Trophoblast cell (in vitro differentiated cells and primary cell): ENCODE results near the gene PTPRN2.
"Not testable (repeated sequence)": the region's sequence is repeated elsewhere in the genome, so short reads cannot be mapped to it uniquely, and the experiment has no call there.

Experiments used
- DNase-seq, 2 donors: peaks; one replicate each; pipeline ENCODE4 v3.0.0-alpha.2; 2016
- H2AFZ ChIP-seq: 2 replicates; pipeline ENCODE4 v1.6.1; 2013; ENCODE audit warnings: low read length, moderate library complexity, mild to moderate bottlenecking; ENCODE audit not compliant: insufficient read depth, poor library complexity
- H2AK5ac ChIP-seq: 2 replicates; pipeline ENCODE4 v1.6.1; 2013; ENCODE audit warnings: mild to moderate bottlenecking, low read length
- H2BK120ac ChIP-seq: 2 replicates; pipeline ENCODE4 v1.6.1; 2013; ENCODE audit warnings: low read length, mild to moderate bottlenecking, moderate library complexity; ENCODE audit not compliant: insufficient read depth, poor library complexity
- H2BK12ac ChIP-seq: 2 replicates; pipeline ENCODE4 v1.6.1; 2013; ENCODE audit warnings: mild to moderate bottlenecking, low read length, moderate library complexity
- H2BK5ac ChIP-seq: 2 replicates; pipeline ENCODE4 v1.6.1; 2013; ENCODE audit warnings: low read length, low read depth, moderate library complexity, mild to moderate bottlenecking; ENCODE audit not compliant: poor library complexity
- H3K14ac ChIP-seq: 2 replicates; pipeline ENCODE4 v1.6.1; 2013; ENCODE audit warnings: mild to moderate bottlenecking, low read length
- H3K18ac ChIP-seq: 2 replicates; pipeline ENCODE4 v1.6.1; 2013; ENCODE audit warnings: mild to moderate bottlenecking, low read length
- H3K23ac ChIP-seq: 2 replicates; pipeline ENCODE4 v1.6.1; 2013; ENCODE audit warnings: low read length
- H3K27ac ChIP-seq: 2 replicates; pipeline ENCODE4 v1.5.1; 2013; ENCODE audit warnings: low read depth, mild to moderate bottlenecking, inconsistent platforms, low read length, moderate library complexity
- H3K27me3 ChIP-seq: 2 replicates; pipeline ENCODE4 v1.6.1; 2013; ENCODE audit warnings: inconsistent platforms, mild to moderate bottlenecking, low read length, moderate library complexity; ENCODE audit not compliant: insufficient read depth
- H3K36me3 ChIP-seq, 2 experiments: 1 replicate in 1 of 2; 2 replicates in 1 of 2; pipeline ENCODE4 v1.6.1; 2013; ENCODE audit warnings: low read length in 2 of 2, mild to moderate bottlenecking in 2 of 2, moderate library complexity in 1 of 2; ENCODE audit not compliant: insufficient read depth in 2 of 2, control insufficient read depth in 1 of 2
- H3K4ac ChIP-seq: 2 replicates; pipeline ENCODE4 v1.6.1; 2013; ENCODE audit warnings: low read depth, mild to moderate bottlenecking, low read length, moderate library complexity
- H3K4me1 ChIP-seq, 2 experiments: 1 replicate in 1 of 2; 2 replicates in 1 of 2; pipeline ENCODE4 v1.6.1; 2013; ENCODE audit warnings: low read length in 2 of 2, mild to moderate bottlenecking in 2 of 2, moderate library complexity in 1 of 2; ENCODE audit not compliant: insufficient read depth in 2 of 2, control insufficient read depth in 1 of 2
- H3K4me2 ChIP-seq: 2 replicates; pipeline ENCODE4 v1.6.1; 2013; ENCODE audit warnings: inconsistent platforms, mild to moderate bottlenecking, low read length, moderate library complexity
- H3K4me3 ChIP-seq: 2 replicates; pipeline ENCODE4 v1.5.1; 2013; ENCODE audit warnings: mild to moderate bottlenecking, low read depth, low read length, inconsistent platforms
- H3K79me1 ChIP-seq: one replicate; pipeline ENCODE4 v1.6.1; 2013; ENCODE audit warnings: low read length
- H3K79me2 ChIP-seq: 2 replicates; pipeline ENCODE4 v1.6.1; 2013; ENCODE audit warnings: low read length, mild to moderate bottlenecking; ENCODE audit not compliant: control insufficient read depth, insufficient read depth, poor library complexity
- H3K9ac ChIP-seq: 2 replicates; pipeline ENCODE4 v1.6.1; 2013; ENCODE audit warnings: mild to moderate bottlenecking, low read length
- H3K9me3 ChIP-seq: 2 replicates; pipeline ENCODE4 v1.6.1; 2013; ENCODE audit warnings: low read depth, mild to moderate bottlenecking, control low read depth, inconsistent platforms, low read length; ENCODE audit not compliant: insufficient read depth
- H4K12ac ChIP-seq: 2 replicates; pipeline ENCODE4 v1.6.1; 2013; ENCODE audit warnings: low read depth, mild to moderate bottlenecking, low read length, moderate library complexity
- H4K8ac ChIP-seq: 2 replicates; pipeline ENCODE4 v1.6.1; 2013; ENCODE audit warnings: low read depth, mild to moderate bottlenecking, low read length, moderate library complexity
- H4K91ac ChIP-seq: one replicate; pipeline ENCODE4 v1.6.1; 2013; ENCODE audit warnings: low read depth, mild to moderate bottlenecking, low read length, moderate library complexity
- WGBS: extraction: QIAGEN DNeasy Blood & Tissue Kit; methylation state at CpG from one replicate; pipeline ENCODE4 v1.1.7; 2013; ENCODE audit warnings: missing lambda C conversion rate; ENCODE audit not compliant: insufficient read length, insufficient coverage; ENCODE audit errors: extremely low coverage; 5-methylcytosine and 5-hydroxymethylcytosine counted together

The PTPRN2 gene

GRCh38 chr7:158386866-158387545 lies 200.6 kb downstream of the PTPRN2 start:
- no peak overlapping the region for H3K18ac ChIP-seq
- H3K79me1 ChIP-seq, result no peaks in the 10 kb centered on the region
- no peaks in the 10 kb centered on the region for H3K36me3 ChIP-seq
- no peaks in the 10 kb centered on the region for H3K27me3 ChIP-seq
- no peak overlapping the region for H3K14ac ChIP-seq
- H3K4ac ChIP-seq, result no peak overlapping the region
- H2AK5ac ChIP-seq, result no peak overlapping the region
- no peak overlapping the region for H4K91ac ChIP-seq
- no peak overlapping the region for H2BK12ac ChIP-seq
- no peak overlapping the region for H3K27ac ChIP-seq
- peaks cover 12% of the 10 kb centered on the region for H3K9me3 ChIP-seq
- no peak for DNase-seq
- no peak overlapping the region for H3K4me2 ChIP-seq
- no peak overlapping the region for H3K4me3 ChIP-seq
- no peak overlapping the region for H4K12ac ChIP-seq
- H2AFZ ChIP-seq, result no peak overlapping the region
- H3K23ac ChIP-seq, result no peak overlapping the region
- no peak overlapping the region for H3K9ac ChIP-seq
- no CpG with 5 or more reads among the region's 20 CpGs for WGBS
- H4K8ac ChIP-seq, result no peak overlapping the region
- no peaks in the 10 kb centered on the region for H3K79me2 ChIP-seq
- no peak overlapping the region for H2BK120ac ChIP-seq
- no peak overlapping the region for H2BK5ac ChIP-seq
- H3K4me1 ChIP-seq, result no peaks in the 10 kb centered on the region

- H3K4me1 ChIP-seq, result no peaks in the 10 kb centered on the region
- no peaks in the 10 kb centered on the region for H3K79me2 ChIP-seq
- no peak overlapping the region for H3K4me3 ChIP-seq
- H3K79me1 ChIP-seq, result no peaks in the 10 kb centered on the region
- H3K27me3 ChIP-seq, result no peaks in the 10 kb centered on the region
- no peak overlapping the region for H3K9ac ChIP-seq
- H2AFZ ChIP-seq, result no peak overlapping the region
- no peak overlapping the region for H2BK120ac ChIP-seq
- H4K12ac ChIP-seq, result no peak overlapping the region
- H4K8ac ChIP-seq, result no peak overlapping the region
- no peak for DNase-seq
- no peak overlapping the region for H4K91ac ChIP-seq
- no peak overlapping the region for H3K14ac ChIP-seq
- no peak overlapping the region for H2BK12ac ChIP-seq
- H3K4ac ChIP-seq, result no peak overlapping the region
- no peak overlapping the region for H2BK5ac ChIP-seq
- H2AK5ac ChIP-seq, result no peak overlapping the region
- WGBS, result no CpG with 5 or more reads among the region's 5 CpGs
- peaks cover 13% of the 10 kb centered on the region for H3K9me3 ChIP-seq
- H3K23ac ChIP-seq, result no peak overlapping the region
- H3K4me2 ChIP-seq, result no peak overlapping the region
- H3K36me3 ChIP-seq, result no peaks in the 10 kb centered on the region
- no peak overlapping the region for H3K18ac ChIP-seq
- no peak overlapping the region for H3K27ac ChIP-seq
Observed at GRCh38 chr7:158386355-158386618, 201.3 kb downstream of the PTPRN2 start.

DNA sequence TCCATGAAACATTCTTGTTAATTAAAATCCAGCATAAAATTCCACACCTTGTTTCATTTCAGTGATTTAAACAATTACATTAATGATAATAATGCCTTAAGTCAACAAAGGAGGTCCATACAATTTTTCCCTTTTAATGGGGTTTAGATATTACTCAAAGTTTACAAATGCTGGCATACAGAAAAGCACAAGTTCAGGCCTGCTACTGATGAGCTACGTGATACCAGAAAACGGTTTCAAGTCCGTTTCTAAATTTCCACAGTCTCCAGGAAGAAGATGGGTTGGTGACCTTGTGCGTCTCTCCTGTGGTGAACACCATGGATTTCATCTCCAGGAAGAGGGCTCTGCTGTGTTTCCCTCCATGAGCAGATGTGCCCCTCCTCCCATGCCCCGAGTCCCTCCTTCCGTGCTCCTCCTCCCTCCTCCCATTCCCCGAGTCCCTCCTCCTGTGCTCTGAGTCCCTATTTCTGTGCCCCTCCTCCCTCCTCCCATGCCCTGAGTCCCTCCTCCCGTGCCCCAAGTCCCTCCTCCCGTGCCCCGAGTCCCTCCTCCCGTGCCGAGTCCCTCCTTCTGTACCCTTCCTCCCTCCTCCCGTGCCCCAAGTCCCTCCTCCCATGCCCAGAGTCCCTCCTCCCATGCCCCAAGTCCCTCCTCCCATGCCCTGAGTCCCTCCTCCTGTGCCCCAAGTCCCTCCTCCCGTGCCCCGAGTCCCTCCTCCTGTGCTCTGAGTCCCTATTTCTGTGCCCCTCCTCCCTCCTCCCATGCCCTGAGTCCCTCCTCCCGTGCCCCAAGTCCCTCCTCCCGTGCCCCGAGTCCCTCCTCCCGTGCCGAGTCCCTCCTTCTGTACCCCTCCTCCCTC lies 201.9 kb downstream of the PTPRN2 start:
- WGBS, result no CpG with 5 or more reads among the region's 20 CpGs
- H4K8ac ChIP-seq, H2BK120ac ChIP-seq: not testable (repeated sequence)

DNA sequence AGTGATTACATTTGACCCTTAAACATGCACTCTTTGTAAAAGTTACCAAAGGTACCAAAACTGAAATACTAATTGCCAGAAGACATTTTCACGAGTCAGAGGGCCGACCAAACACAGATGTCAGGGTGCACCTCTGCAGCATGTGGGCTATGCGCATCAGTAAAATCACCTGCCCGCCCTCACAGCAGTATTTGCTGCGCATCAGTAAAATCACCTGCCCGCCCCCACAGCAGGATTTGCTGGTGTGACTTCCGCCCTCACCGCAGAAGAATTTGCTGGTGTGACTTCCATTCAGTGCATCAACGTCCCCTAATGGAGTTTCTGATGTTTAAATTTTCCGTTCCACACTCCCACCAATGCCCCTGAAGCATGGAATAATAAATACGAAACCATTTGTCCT lies 202.9 kb downstream of the PTPRN2 start:
- Histone ChIP-seq H3K9ac (no peak overlapping the region), H3K18ac (no peak overlapping the region), H2BK120ac (no peak overlapping the region), H3K4me3 (no peak overlapping the region), H3K14ac (no peak overlapping the region), H4K91ac (no peak overlapping the region), H3K4ac (no peak overlapping the region), H2AK5ac (no peak overlapping the region), H2AFZ (no peak overlapping the region), H4K8ac (no peak overlapping the region), H3K23ac (no peak overlapping the region), H3K79me2 (no peaks in the 10 kb centered on the region), H3K27me3 (no peaks in the 10 kb centered on the region), H3K4me2 (no peak overlapping the region), H3K9me3 (peaks cover 16% of the 10 kb centered on the region), H3K79me1 (no peaks in the 10 kb centered on the region), H2BK12ac (no peak overlapping the region), H2BK5ac (no peak overlapping the region), H3K27ac (no peak overlapping the region), H3K4me1 (no peaks in the 10 kb centered on the region), H4K12ac (no peak overlapping the region), H3K36me3 (no peaks in the 10 kb centered on the region)
- no peak for DNase-seq
- WGBS, result no CpG with 5 or more reads among the region's 11 CpGs

More for the DNA sequence above, 201.9 kb downstream of the PTPRN2 start:
- not testable (repeated sequence) for H3K4me1 ChIP-seq, H3K4me3 ChIP-seq, H4K91ac ChIP-seq, H2BK12ac ChIP-seq, H2BK5ac ChIP-seq, H2AK5ac ChIP-seq, H3K18ac ChIP-seq, H3K27me3 ChIP-seq, H3K23ac ChIP-seq, H2AFZ ChIP-seq, DNase-seq, H3K4me2 ChIP-seq, H3K79me2 ChIP-seq, H3K79me1 ChIP-seq, H3K4ac ChIP-seq, H3K27ac ChIP-seq, H3K36me3 ChIP-seq, H3K9ac ChIP-seq, H3K14ac ChIP-seq, H4K12ac ChIP-seq
- peaks cover 15% of the 10 kb centered on the region for H3K9me3 ChIP-seq
